ENCODE results near the gene CDK5RAP1.

CDK5RAP1 gene

DNA sequence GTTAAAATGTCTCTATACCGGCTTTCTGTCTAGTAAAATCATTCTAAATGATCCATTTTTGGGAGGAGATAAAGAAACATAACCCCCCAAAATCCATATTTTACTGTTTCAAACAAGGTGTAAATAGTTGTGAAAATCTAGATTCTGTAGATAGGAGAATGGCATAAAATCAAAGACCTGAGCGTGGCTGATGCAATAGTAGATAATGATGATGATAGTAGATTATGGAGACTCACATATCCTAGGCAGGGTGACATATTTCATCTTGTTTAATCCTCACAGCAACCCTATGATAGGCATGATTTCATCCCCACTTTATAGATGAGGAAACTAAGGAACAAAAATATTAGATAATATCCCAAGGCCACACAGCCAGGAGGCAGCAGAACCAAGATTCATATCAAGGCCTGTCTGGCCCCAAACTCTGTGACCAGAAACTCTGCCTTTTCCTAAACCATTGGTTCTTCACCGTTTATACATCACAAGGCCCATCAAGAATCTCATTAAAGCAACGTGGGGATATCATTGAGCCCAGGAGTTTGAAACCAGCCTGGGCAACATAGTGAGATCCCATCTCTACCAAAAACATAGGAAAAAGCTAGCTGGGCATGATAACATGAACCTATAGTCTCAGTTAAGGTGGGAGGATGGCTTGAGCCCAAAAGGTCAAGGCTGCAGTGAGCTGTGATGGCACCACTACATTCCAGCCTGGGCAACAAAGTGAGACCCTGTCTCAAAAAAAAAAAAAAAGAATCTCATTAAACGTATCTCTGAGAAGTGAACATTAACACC lies 62.7 kb downstream of the CDK5RAP1 start:
- Histone ChIP-seq H3K4me3 (ENCODE audit: severe bottlenecking) (no peak overlapping the region), H3K9me3 (ENCODE audit: severe bottlenecking) (no peaks in the 10 kb centered on the region), H3K27ac (ENCODE audit: poor library complexity, severe bottlenecking) (no peak overlapping the region), H3K4me1 (ENCODE audit: insufficient read depth, poor library complexity, severe bottlenecking) (no peaks in the 10 kb centered on the region), H3K36me3 (ENCODE audit: low read depth) (no peaks in the 10 kb centered on the region), H3K27me3 (ENCODE audit: insufficient read depth, poor library complexity, severe bottlenecking) (peaks cover 4% of the 10 kb centered on the region)
- ATAC-seq (ENCODE audit: low read depth) (no peak), DNase-seq (ENCODE audit: low spot score) (no peak)
- TF ChIP-seq, protein P1, sequence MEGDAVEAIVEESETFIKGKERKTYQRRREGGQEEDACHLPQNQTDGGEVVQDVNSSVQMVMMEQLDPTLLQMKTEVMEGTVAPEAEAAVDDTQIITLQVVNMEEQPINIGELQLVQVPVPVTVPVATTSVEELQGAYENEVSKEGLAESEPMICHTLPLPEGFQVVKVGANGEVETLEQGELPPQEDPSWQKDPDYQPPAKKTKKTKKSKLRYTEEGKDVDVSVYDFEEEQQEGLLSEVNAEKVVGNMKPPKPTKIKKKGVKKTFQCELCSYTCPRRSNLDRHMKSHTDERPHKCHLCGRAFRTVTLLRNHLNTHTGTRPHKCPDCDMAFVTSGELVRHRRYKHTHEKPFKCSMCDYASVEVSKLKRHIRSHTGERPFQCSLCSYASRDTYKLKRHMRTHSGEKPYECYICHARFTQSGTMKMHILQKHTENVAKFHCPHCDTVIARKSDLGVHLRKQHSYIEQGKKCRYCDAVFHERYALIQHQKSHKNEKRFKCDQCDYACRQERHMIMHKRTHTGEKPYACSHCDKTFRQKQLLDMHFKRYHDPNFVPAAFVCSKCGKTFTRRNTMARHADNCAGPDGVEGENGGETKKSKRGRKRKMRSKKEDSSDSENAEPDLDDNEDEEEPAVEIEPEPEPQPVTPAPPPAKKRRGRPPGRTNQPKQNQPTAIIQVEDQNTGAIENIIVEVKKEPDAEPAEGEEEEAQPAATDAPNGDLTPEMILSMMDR (IDR thresholded peaks at IDR 0.05; ENCODE audit: poor library complexity, severe bottlenecking), result no peak

DNA sequence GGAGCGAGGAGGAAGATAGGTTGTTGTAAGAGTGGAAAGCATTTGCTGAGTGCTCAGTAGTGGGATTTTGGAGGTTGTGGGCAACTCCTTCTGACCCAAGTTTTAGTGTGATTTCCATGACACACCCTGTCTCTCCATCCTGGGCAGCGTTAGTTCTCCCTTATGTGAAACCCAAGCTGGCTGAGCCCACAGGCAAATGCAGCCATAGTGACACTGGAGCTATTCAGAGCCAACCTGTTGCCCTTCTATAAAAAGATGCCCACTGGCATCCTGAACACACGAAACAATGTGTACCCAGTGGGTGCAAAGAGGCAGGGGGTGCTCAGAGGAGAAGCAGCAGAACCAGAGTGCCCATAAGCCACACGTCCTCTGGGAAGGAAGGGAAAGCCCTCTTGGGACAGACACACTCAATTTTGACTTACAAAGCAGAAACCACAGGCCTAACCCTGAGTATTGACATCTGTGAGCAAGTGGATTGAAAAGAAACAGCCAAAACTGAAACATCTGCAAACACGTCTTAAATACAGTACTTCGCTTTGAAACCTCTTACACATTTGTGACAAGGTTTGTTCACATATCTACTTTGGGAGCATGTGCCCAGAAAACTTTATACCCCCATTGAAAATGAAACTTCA lies 63.7 kb downstream of the CDK5RAP1 start:
- no peak for ATAC-seq (ENCODE audit: low read depth)
- DNase-seq (ENCODE audit: low spot score), result no peak
- no peak overlapping the region for H3K4me3 ChIP-seq (ENCODE audit: severe bottlenecking)

DNA sequence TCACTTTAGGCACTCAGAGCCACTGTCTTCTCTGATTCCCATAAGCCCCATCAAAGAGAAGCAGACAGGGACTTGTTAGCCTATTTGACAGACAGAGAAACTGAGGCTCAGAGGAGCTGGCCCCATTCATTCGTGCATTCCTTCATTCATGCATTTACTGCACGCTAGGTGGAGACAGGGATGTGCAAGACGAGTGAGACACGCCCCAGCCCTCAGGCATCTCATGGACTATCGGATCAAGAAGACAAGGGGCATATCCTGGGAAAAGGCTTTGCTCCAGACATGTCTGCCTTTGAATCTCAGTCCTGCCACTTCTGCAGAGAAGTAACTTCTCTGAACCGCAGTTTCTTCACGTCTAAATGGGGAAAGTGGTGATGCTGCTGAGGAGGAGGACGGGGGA lies 64.2 kb downstream of the CDK5RAP1 start:
- Histone ChIP-seq H3K27me3 (ENCODE audit: insufficient read depth, poor library complexity, severe bottlenecking) (peaks cover 7% of the 10 kb centered on the region), H3K27ac (ENCODE audit: poor library complexity, severe bottlenecking) (no peak overlapping the region), H3K36me3 (ENCODE audit: low read depth) (no peaks in the 10 kb centered on the region), H3K4me3 (ENCODE audit: severe bottlenecking) (no peak overlapping the region), H3K4me1 (ENCODE audit: insufficient read depth, poor library complexity, severe bottlenecking) (no peaks in the 10 kb centered on the region), H3K9me3 (ENCODE audit: severe bottlenecking) (no peaks in the 10 kb centered on the region)
- ATAC-seq (ENCODE audit: low read depth) (no peak), DNase-seq (ENCODE audit: low spot score) (no peak)
- TF ChIP-seq, protein P1 (IDR thresholded peaks at IDR 0.05; ENCODE audit: poor library complexity, severe bottlenecking), result no peak

More for the DNA sequence above, 63.7 kb downstream of the CDK5RAP1 start:
- H3K27ac ChIP-seq (ENCODE audit: poor library complexity, severe bottlenecking), result no peak overlapping the region
- H3K4me1 ChIP-seq (ENCODE audit: insufficient read depth, poor library complexity, severe bottlenecking), result no peaks in the 10 kb centered on the region
- H3K9me3 ChIP-seq (ENCODE audit: severe bottlenecking), result no peaks in the 10 kb centered on the region
- no peaks in the 10 kb centered on the region for H3K36me3 ChIP-seq (ENCODE audit: low read depth)
- peaks cover 4% of the 10 kb centered on the region for H3K27me3 ChIP-seq (ENCODE audit: insufficient read depth, poor library complexity, severe bottlenecking)
- TF ChIP-seq, protein P1 (IDR thresholded peaks at IDR 0.05; ENCODE audit: poor library complexity, severe bottlenecking), result no peak

DNA sequence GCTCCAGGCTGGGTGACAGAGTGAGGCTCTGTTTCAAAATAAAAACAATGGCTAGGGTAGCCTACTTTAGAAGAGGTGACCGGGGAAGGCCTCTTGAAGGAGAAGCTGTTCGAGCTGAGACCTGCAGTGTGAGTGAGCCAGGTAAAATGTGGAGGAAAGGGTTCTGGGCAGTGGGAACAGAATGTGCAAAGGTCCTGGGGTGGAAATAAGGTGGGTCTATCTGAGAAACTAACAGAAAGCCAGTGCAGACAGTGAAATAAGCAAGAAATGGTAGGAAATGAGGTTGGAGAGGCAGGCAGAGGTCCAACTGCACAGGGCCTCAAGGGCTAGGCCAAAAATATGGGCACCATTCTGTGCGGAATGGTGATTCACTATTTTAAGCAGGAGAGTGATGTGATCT lies 64.9 kb downstream of the CDK5RAP1 start:
- TF ChIP-seq, protein P1 (IDR thresholded peaks at IDR 0.05; ENCODE audit: poor library complexity, severe bottlenecking), result no peak
- Histone ChIP-seq H3K9me3 (ENCODE audit: severe bottlenecking) (no peaks in the 10 kb centered on the region), H3K4me3 (ENCODE audit: severe bottlenecking) (no peak overlapping the region), H3K4me1 (ENCODE audit: insufficient read depth, poor library complexity, severe bottlenecking) (no peaks in the 10 kb centered on the region), H3K27me3 (ENCODE audit: insufficient read depth, poor library complexity, severe bottlenecking) (peaks cover 12% of the 10 kb centered on the region), H3K27ac (ENCODE audit: poor library complexity, severe bottlenecking) (no peak overlapping the region), H3K36me3 (ENCODE audit: low read depth) (no peaks in the 10 kb centered on the region)
- DNase-seq (ENCODE audit: low spot score), result no peak
- ATAC-seq (ENCODE audit: low read depth), result no peak

DNA sequence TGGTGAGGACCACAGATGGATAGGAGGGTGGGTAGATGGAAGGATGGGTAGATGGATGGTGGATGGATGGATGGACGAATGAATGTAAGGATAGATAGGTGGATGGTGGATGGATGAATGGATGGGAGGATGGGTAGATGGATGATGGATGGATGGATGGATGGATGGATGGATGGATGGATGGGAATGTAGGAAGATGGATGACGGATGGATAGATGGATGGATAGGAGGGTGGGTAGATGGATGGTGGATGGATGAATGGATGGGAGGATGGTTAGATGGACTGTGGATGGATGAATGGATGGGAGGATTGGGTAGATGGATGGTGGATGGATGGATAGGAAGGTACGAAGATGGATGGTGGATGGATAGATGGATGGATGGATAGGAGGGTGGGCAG lies 67.2 kb downstream of the CDK5RAP1 start:
- H3K36me3 ChIP-seq (ENCODE audit: low read depth), result no peaks in the 10 kb centered on the region
- TF ChIP-seq, protein P1 (IDR thresholded peaks at IDR 0.05; ENCODE audit: poor library complexity, severe bottlenecking), result no peak
- no peak overlapping the region for H3K4me3 ChIP-seq (ENCODE audit: severe bottlenecking)
- no peak for DNase-seq (ENCODE audit: low spot score)
- H3K27me3 ChIP-seq (ENCODE audit: insufficient read depth, poor library complexity, severe bottlenecking), result peaks cover 31% of the 10 kb centered on the region
- ATAC-seq (ENCODE audit: low read depth), result no peak
- H3K27ac ChIP-seq (ENCODE audit: poor library complexity, severe bottlenecking), result no peak overlapping the region
- H3K4me1 ChIP-seq (ENCODE audit: insufficient read depth, poor library complexity, severe bottlenecking), result no peaks in the 10 kb centered on the region
- H3K9me3 ChIP-seq (ENCODE audit: severe bottlenecking), result no peaks in the 10 kb centered on the region
